Activated naive CD8-positive, alpha-beta T cell treated with anti-CD3 and anti-CD28 coated beads, Interleukin-2, amount 50 U/mL, for 16 hours (primary cell): ENCODE measurements around the gene PPP1R2B.
"Not testable (repeated sequence)": the region's sequence is repeated elsewhere in the genome, so short reads cannot be mapped to it uniquely, and the experiment has no call there.

ENCODE experiments used
- DNase-seq: peaks from one replicate; pipeline ENCODE4 v3.0.0-alpha.2; 2020; ENCODE audit warnings: low read depth, low spot score

PPP1R2B gene

GRCh38 chr5:156850206-156850751 is at the start of gene PPP1R2B:
Gene PPP1R2B (plus strand): TSS chr5:156850295. CDS start chr5:156850563, 268 bp downstream.
- no peak for DNase-seq

- DNase-seq, result no peak
Measured at GRCh38 chr5:156800929-156801328, 49.2 kb upstream of the PPP1R2B start.

- DNase-seq, result no peak
Measured at GRCh38 chr5:156802501-156802900, 47.6 kb upstream of the PPP1R2B start.

GRCh38 chr5:156803404-156803803 is 46.7 kb upstream of the PPP1R2B start:
- DNase-seq, result no peak

- no peak for DNase-seq
Measured at GRCh38 chr5:156812959-156813358, 37.1 kb upstream of the PPP1R2B start.

GRCh38 chr5:156815988-156816599 is 34.0 kb upstream of the PPP1R2B start:
- DNase-seq, result no peak

GRCh38 chr5:156819537-156819936 is 30.6 kb upstream of the PPP1R2B start:
- no peak for DNase-seq

- no peak for DNase-seq
Measured at GRCh38 chr5:156819967-156820581, 30.0 kb upstream of the PPP1R2B start.

GRCh38 chr5:156824241-156824640 is 25.9 kb upstream of the PPP1R2B start:
- no peak for DNase-seq

- no peak for DNase-seq
Measured at GRCh38 chr5:156824800-156825199, 25.3 kb upstream of the PPP1R2B start.

- DNase-seq, result no peak
Measured at GRCh38 chr5:156825688-156826087, 24.4 kb upstream of the PPP1R2B start.

GRCh38 chr5:156826150-156826549 is 23.9 kb upstream of the PPP1R2B start:
- DNase-seq, result no peak

GRCh38 chr5:156834916-156835315 is 15.2 kb upstream of the PPP1R2B start:
- DNase-seq, result no peak

GRCh38 chr5:156835905-156836304 is 14.2 kb upstream of the PPP1R2B start:
- DNase-seq, result no peak

- no peak for DNase-seq
Measured at GRCh38 chr5:156836846-156837245, 13.2 kb upstream of the PPP1R2B start.

- DNase-seq, result no peak
Measured at GRCh38 chr5:156838961-156839360, 11.1 kb upstream of the PPP1R2B start.

- no peak for DNase-seq
Measured at GRCh38 chr5:156841737-156842136, 8.4 kb upstream of the PPP1R2B start.

- DNase-seq, result no peak
Measured at GRCh38 chr5:156846914-156847313, 3.2 kb upstream of the PPP1R2B start.

- not testable (repeated sequence) for DNase-seq
Measured at GRCh38 chr5:156848447-156848846, 1.6 kb upstream of the PPP1R2B start.

- DNase-seq, result no peak
Measured at GRCh38 chr5:156851880-156852279, 1.8 kb downstream of the PPP1R2B start.

- not testable (repeated sequence) for DNase-seq
Measured at GRCh38 chr5:156853055-156853454, 3.0 kb downstream of the PPP1R2B start.

GRCh38 chr5:156865427-156865826 is 15.3 kb downstream of the PPP1R2B start:
- DNase-seq, result no peak

- no peak for DNase-seq
Measured at GRCh38 chr5:156870498-156870839, 20.4 kb downstream of the PPP1R2B start.
